ENCODE data around the gene MCF2L2.

MCF2L2 gene

DNA sequence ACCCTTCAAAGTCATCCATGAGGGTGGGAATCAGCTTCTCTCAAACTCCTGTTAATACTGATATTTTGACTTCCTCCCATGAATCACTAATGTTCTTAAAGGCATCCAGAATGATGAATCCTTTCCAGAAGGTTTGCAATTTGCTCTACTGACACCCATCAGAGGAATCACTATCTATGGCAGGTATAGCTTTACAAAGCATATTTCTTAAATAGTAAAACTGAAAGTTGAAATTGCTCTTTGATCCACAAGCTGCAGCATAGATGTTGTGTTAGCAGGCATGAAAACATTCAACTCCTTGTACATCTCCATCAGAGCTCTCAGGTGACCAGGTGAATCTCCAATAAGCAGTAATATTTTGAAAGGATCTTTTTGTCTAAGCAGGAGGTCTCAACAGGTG lies 109.0 kb downstream of the MCF2L2 start:
- DNase-seq (ENCODE audit: low spot score), result no peak

GRCh38 chr3:183318877-183319276 lies 109.5 kb downstream of the MCF2L2 start:
- no peak for DNase-seq (ENCODE audit: low spot score)

GRCh38 chr3:183317886-183318865 lies 110.2 kb downstream of the MCF2L2 start:
- DNase-seq (ENCODE audit: low spot score), result no peak

- no peak for DNase-seq (ENCODE audit: low spot score)
These were observed 111.1 kb downstream of the MCF2L2 start for GRCh38 chr3:183317271-183317670.

DNA sequence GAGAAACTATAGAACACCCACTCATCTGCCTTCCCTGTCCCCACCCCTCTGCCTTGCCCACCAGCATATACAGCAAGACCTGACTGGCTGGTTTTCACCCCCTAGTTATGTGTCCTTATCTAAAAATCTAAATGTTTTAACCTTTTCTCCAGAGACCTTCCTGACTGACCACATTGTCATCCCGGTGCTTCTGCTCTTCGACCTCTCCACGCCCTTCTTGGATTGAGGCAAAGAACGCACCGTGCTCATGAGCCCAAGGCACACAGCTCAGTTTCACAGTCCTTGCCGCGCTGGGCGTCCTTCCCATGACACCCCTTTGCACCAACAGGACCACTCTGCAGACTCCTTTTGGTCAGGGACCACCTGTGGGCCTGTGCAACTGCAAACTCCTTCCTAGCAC lies 112.7 kb downstream of the MCF2L2 start:
- no peak for DNase-seq (ENCODE audit: low spot score)

DNA sequence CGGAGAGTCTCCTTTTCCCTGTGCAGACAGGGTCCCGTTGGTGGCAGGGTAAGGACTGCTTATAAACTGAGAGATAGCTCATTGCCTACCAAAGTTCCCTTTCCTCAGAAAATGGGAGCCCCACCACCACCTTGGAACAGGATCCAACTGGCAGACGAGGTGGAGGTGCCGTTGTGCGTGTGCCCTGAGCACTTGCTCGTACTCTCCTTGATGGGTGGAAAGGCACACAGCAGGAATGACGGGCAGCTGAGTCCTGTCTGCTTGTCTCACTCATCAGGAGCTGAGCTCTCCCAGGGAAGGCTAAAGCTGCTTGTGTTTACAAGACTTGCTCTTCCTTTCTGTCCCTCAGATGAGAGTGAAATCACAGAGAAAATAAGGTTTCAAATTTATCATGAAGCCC lies 114.7 kb downstream of the MCF2L2 start:
- DNase-seq (ENCODE audit: low spot score), result no peak

DNA sequence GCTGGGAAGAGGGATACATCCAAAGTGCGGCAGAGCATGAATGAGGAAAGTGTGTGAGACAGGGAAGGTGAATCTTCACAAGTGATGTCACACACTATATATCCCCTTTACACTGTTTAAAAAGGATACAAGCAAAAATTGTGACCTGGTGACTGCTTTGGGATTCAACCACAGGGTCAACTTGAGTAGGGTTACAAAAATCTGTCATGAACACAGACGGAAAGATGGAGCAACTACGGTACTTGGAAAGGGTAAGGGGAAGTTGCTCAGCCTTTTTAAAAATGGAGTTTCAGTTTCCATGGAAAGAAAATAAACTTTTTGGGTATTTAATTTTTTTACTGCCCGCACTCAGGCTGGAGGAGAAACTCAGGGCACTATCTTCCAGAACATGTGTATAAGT lies 115.1 kb downstream of the MCF2L2 start:
- no peak for DNase-seq (ENCODE audit: low spot score)

- no peak for DNase-seq (ENCODE audit: low spot score)
These were observed 116.0 kb downstream of the MCF2L2 start for GRCh38 chr3:183312433-183312832.

- no peak for DNase-seq (ENCODE audit: low spot score)
These were observed 117.5 kb downstream of the MCF2L2 start for GRCh38 chr3:183310936-183311335.

GRCh38 chr3:183309276-183309675 lies 119.1 kb downstream of the MCF2L2 start:
- DNase-seq (ENCODE audit: low spot score), result peak; percentile 28

- no peak for DNase-seq (ENCODE audit: low spot score)
These were observed 119.7 kb downstream of the MCF2L2 start for GRCh38 chr3:183308751-183309150.

- DNase-seq (ENCODE audit: low spot score), result no peak
These were observed 120.7 kb downstream of the MCF2L2 start for GRCh38 chr3:183307749-183308148.

DNA sequence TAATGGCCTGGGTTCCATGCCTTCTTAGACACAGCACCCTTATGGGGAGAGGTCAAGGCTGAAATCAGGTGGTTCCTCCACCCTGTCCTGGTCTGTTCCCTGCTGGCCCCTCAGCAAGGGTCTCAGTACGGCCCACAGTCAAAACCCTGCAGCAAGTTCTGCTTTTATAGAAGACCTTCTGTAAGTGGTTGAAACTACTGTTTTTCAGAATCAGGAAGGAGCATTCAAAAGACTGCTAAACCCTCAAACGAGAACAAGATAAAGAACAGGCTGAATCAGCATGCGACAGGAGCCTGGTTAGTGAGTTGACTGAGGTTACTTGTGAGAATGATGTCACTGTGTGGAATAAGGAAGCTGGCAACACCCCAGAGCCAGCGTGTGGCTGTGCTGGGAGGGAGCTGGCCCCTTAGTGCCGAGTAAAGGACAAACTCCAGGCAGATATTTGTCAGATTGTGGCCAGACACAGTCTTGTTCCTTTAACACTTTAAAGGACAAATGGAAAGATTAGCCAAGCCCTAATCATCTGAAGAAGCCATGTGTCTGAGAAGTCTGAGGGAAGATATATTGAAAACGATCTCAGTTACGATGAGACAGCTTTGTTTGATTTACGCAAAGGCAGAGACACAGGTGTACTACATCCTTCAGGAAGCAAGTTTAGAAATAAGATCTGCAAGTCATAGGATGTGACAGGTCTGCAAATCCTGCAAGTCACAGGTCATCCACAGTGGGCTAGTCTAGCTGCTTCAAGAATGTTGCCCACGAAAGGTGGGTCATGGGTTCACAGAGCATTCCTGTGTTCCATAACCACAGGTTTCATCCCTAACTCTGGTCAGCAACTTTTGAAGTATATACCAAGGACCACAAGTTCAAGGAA lies 121.4 kb downstream of the MCF2L2 start:
- peak; percentile 32 for DNase-seq (ENCODE audit: low spot score)

DNA sequence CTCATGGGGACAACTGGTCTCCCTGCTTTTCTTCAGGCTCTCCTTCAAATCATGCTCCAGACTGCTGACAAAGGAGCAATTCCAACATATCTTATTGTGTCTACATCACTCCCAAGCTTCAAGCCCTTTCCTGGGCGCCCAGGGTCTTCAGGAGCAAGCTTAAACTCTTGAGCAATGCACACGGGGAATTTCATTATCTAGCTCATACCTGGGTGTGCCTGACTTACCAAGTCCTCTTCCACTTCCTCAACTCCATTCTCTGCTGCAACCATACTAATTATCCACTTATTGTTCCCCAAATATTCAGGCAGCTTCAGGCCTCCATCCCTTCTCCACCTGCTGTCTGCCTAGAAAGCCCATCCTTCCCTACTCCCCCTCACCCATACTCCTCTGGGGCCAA lies 124.7 kb downstream of the MCF2L2 start:
- no peak for DNase-seq (ENCODE audit: low spot score)

DNA sequence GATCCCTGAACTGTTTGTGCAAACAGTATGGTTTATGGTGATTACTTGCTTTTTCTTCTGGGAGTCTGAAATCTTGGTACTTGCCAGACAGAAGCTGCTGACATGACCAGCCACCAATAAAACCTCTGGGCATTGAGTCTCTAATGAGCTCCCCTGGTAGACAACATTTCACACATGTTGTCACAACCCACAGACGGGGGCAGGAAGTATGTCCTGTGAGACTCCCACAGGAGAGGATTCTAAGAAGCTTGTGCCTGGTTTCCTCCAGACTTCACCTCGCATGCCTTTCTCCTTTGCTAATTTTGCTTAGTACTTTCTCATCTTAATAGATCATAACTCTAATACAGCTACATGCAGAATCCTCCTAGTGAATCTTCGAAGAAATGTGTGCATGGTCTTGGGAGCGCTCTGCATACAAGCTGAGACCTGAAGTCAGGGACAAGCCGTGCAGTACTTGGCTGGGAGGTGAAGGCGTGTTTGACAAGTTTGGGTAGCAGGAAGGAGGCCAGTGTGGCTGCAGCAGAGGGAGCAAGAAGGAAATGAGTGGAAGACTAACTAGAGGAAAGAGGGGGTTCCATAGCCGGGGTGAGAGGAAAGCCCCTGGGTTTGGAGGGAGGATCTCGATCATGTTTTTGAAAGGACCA lies 126.4 kb downstream of the MCF2L2 start:
- DNase-seq (ENCODE audit: low spot score), result no peak

DNA sequence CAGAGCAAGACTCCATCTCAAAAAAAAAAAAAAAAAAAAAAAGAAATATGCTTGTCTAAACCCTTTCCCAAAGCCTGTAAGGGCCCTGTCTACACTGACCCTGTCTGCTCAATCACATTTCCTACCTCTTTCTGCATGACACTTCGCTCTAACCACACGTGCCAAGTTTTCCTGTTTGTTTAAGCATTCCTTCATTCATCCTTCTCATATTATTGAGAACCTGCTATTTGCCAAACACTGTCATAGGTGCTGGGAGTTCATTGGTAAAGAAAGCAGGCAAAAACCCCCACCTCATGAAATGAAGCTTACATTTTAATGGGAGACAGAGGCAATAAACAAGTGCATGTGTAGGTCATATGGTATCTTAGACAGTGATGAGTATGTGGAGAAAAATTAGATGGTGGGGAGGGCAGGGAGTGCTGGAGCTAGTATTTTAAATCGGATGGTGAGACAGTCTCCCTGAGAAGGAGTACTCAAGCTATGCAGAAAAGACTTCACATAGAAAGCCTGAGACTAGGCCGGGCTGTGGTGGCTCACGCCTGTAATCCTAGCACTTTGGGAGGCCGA lies 127.3 kb downstream of the MCF2L2 start:
- no peak for DNase-seq (ENCODE audit: low spot score)

GRCh38 chr3:183299976-183300375 lies 128.4 kb downstream of the MCF2L2 start:
- DNase-seq (ENCODE audit: low spot score), result no peak

DNA sequence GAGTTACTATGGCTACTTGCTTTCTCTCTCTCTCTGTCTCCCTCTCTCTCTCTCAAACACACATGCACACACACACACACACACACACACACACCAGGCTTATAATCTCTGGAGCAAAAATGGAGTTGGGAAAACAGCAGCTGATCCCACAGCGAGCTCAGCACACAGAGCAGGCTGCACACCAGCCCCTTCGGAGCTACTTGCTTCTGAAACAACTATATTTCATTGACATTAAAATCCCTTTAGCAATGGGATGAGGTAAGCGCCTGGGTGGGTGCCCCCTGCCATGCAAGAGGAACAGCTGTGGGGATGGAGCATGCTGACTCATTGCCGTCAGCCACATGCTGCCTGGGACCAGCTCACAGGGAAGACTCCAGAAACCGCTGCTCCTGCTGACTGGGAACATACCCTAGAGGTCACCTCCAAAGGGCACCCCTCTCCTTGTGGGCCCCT lies 129.7 kb downstream of the MCF2L2 start:
- no peak for DNase-seq (ENCODE audit: low spot score)

DNA sequence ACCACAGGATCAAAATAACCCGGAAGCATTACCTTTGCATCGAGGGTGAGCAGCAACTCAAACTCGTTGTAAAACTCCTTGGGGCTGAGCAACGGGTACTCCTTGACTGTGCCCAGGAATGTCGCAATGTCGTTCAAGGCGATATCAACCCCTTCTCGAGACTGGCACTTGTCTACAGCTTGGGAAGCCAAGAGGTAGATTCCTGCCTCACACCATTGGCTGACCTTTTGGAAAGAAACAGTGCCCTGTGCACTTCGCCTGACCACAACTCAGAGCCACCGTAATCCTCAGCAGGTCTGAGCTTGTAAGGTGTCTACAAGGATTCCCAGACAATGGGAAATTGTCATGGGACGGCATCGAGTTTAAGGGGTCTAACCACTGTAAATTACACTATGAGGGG lies 131.5 kb downstream of the MCF2L2 start:
- DNase-seq (ENCODE audit: low spot score), result no peak

GRCh38 chr3:183295211-183295610 lies 133.2 kb downstream of the MCF2L2 start:
- peak; percentile 37 for DNase-seq (ENCODE audit: low spot score)

GRCh38 chr3:183293966-183294365 lies 134.5 kb downstream of the MCF2L2 start:
- DNase-seq (ENCODE audit: low spot score), result no peak

- peak; percentile 48 for DNase-seq (ENCODE audit: low spot score)
These were observed 136.9 kb downstream of the MCF2L2 start for GRCh38 chr3:183291497-183292031.

All from HuH-7 (cell line).